ENCODE measurements around the gene STAG3. TPM values are rescaled to one million over a fixed set of nuclear protein-coding genes. Genes with fewer than 3 reads are reported as not detected.

The STAG3 gene
- total RNA-seq: 19.2 and 21.7 TPM in 2 replicates

DNA sequence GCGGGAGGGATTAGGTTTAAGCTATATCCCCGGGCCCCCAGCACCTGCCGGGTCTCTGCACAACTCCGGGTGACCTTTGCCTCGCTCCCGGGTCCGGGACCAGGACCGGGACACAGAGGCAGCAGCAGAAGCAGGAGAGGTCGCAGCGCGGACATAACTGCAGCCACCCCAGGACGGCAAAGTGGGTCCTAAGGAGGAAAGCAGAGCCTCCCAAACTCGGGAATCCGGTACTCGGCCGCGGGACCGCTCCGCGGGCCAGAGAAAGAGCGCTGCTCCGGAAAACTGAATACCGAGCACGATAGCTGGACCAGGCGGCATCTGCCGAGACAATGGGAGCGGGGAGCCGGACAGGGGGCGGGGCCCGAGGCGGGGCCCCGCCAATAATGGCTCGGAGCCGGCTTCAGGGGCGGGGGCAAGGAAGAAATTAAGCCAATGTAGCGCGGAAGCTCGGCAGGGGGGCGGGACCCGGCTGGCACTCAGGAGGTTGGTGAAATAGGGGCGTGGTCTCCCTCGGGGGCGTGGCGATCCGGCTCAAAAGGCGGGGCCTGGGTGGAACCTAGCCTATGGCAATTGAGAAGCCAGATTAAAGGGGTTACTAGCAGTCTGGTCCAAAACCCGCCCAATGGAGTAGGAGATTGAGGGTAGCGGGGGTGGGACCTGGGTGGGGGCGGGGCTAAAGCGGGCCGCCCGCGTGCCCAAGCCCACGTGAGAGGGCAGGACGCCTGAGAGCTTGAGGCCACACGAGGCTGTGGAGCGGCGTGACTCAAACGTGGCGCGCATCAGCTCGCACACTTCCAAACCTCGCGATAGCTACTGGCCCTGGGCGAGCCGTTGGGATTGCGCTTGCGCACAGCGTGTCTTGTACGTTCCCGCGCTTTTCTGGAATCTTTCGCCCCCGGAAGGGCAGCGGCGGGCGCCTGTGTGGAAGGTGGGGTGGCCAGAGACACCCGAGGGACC is at the start of gene STAG3, which contains the start of gene GPC2:
Gene STAG3, plus strand, starts transcription at position 874 of the 957 bp plus-strand sequence. CDS start 2,639 bp downstream, outside the sequence.
Gene GPC2, minus strand, starts transcription at position 337 of the 957 bp plus-strand sequence. Its CDS starts 182 bp downstream, at position 155.
- intact Hi-C loops (cut with micrococcal nuclease): loop anchor here (1.0 to 5.0 kb wide), 3 partner anchors 9 to 45 kb away; partner anchors contain the start of genes GAL3ST4 and LAMTOR4

- intact Hi-C loops (cut with micrococcal nuclease): loop anchor here (5.0 kb wide), 1 partner anchor 46 kb away; the partner anchor contains the start of gene ZNF3
These were observed 49.1 kb upstream of the STAG3 start for GRCh38 chr7:100128637-100128963.

DNA sequence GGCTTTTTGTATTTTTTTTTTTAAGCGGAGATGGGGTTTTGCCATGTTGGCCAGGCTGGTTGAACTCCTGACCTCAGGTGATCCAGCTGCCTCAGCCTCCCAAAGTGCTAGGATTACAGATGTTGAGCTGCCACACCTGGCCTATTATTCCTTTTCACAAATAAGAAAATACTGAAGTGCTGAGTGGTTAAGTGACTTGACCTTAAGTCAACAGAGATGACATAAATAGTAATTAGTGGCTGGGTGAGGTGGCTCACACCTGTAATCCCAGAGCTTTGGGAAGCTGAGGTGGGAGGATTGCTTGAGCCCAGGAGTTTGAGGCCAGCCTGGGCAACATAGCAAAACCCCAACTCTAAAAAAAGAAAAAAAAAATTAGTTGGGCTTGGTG is 47.5 kb upstream of the STAG3 start:
- intact Hi-C loops (cut with micrococcal nuclease): loop anchor here (1.0 to 5.0 kb wide), 2 partner anchors 136 to 142 kb away; no protein-coding TSS in a partner anchor

DNA sequence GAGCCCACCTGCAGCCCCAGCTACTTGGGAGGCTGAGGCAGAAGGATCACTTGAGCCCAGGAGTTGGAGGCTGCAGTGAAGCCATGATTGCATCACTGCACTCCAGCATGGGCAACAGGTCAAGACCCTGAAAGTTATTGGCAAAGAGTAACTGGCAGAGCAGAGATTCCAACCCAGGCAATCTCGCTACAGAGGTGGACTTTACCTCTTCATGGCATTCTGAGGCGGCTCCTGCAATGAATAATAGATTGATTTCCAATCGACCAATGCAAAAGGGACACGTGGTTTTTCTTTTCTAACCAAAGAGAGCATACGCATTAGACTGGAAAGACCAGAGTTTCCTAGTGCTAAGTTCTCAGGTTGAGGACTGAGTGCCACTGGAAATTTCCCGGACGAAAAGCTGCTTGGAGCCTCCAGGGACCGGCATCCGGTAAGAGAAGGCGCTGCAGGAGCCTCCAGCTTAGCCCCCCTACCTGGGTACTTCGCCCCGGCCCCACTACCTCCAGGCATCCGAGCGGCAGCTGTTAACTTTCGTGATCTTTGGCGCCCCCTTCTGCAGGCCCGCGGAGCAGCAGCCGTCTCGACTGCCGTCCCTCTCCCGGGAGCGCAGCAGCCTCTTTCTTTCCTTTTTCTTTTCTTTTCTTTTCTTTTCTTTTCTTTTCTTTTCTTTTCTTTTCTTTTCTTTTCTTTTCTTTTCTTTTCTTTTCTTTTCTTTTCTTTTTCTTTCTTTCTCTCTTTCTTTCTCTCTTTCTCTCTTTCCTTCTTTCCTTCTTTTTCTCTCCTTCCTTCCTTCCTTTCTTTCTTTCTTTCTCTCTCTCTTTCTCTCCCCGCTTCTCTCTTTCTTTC is 46.9 kb upstream of the STAG3 start:
- intact Hi-C loops (cut with micrococcal nuclease): loop anchor here (1.0 to 5.0 kb wide), 2 partner anchors 137 to 141 kb away; no protein-coding TSS in a partner anchor

GRCh38 chr7:100132126-100132525 is 45.6 kb upstream of the STAG3 start:
- intact Hi-C loops (cut with micrococcal nuclease): loop anchor here (1.0 to 5.0 kb wide), 3 partner anchors 89 to 275 kb away; no protein-coding TSS in a partner anchor

- intact Hi-C loops (cut with micrococcal nuclease): loop anchor here (1.0 to 5.0 kb wide), 3 partner anchors 89 to 275 kb away; no protein-coding TSS in a partner anchor
These were observed 45.0 kb upstream of the STAG3 start for GRCh38 chr7:100132697-100133151.

- intact Hi-C loops (cut with micrococcal nuclease): no loop called here
These were observed 39.6 kb upstream of the STAG3 start for GRCh38 chr7:100137851-100138760.

GRCh38 chr7:100141555-100141949 is 36.2 kb upstream of the STAG3 start:
- intact Hi-C loops (cut with micrococcal nuclease): no loop called here

DNA sequence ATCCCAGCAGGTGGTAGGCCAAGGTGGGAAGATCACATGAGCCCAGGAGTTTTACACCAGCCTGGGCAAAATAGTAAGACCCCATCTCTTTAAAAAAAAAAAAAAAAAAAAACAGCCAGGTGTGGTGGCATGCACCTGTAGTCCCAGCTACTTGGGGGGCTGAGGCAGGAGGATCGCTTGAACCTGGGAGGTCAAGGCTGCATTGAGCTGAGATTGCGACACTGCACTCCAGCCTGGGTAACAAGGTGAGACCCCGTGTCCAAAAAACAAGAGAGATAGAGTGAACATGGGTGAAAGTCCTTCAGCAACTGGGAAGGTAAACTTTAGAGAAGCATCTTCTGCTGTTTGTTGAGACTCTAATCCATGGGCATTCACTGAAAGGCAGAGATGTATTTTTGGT is 35.3 kb upstream of the STAG3 start:
- intact Hi-C loops (cut with micrococcal nuclease): no loop called here

DNA sequence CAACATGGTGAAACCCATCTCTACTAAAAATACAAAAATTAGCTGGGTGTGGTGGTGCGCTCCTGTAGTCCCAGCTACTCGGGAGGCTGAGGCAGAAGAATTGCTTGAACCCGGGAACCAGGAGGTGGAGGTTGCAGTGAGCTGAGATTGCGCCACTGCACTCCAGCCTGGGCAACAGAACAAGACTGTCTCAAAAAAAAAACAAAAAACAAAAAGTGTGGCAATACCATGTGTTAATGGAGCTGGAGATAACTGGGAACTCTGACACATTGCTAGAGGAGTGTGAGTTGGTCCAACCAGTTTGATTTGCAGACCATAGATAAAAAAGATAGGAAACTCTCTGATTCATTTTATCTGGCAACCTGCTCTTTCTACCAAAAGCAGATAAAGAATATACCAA is 31.4 kb upstream of the STAG3 start:
- intact Hi-C loops (cut with micrococcal nuclease): loop anchor here (5.0 kb wide), 1 partner anchor 126 kb away; no protein-coding TSS in a partner anchor

DNA sequence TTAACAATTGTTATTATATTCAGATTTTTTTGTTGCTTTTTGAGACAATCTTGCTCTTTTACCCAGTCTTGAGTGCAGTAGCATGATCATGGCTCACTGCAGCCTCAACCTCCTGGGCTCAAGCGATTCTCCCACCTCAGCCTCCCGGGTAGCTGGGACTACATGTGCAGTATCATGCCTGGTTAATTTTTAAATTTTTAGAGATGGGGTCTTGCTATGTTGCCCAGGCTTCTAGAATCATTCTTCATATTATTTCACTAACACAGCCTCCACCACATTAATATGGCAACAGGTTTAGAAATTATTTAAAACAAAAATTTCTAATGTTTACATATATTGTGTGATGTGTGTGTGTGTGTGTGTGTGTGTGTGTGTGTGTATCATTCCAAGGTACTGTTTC is 30.4 kb upstream of the STAG3 start:
- intact Hi-C loops (cut with micrococcal nuclease): loop anchor here (5.0 kb wide), 1 partner anchor 125 kb away; no protein-coding TSS in a partner anchor

DNA sequence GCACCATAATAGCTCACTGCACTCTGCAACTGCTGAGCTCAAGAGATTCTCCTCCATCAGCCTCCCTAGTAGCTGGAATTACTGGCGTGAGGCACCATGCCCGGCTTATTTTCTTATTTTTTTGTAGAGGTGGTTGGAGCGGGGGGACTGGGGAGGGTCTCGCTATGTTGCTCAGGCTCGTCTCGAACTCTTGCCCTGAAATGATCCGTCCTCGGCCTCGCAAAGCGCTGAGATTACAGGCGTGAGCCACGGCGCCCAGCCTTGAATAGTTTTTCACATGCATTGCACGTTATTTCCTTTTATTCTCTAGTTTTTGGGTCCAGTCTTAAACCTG is 29.5 kb upstream of the STAG3 start:
- intact Hi-C loops (cut with micrococcal nuclease): loop anchor here (1.0 to 5.0 kb wide), 7 partner anchors 10 to 281 kb away; partner anchors contain the start of genes AP4M1, GPC2, MCM7 and MEPCE

DNA sequence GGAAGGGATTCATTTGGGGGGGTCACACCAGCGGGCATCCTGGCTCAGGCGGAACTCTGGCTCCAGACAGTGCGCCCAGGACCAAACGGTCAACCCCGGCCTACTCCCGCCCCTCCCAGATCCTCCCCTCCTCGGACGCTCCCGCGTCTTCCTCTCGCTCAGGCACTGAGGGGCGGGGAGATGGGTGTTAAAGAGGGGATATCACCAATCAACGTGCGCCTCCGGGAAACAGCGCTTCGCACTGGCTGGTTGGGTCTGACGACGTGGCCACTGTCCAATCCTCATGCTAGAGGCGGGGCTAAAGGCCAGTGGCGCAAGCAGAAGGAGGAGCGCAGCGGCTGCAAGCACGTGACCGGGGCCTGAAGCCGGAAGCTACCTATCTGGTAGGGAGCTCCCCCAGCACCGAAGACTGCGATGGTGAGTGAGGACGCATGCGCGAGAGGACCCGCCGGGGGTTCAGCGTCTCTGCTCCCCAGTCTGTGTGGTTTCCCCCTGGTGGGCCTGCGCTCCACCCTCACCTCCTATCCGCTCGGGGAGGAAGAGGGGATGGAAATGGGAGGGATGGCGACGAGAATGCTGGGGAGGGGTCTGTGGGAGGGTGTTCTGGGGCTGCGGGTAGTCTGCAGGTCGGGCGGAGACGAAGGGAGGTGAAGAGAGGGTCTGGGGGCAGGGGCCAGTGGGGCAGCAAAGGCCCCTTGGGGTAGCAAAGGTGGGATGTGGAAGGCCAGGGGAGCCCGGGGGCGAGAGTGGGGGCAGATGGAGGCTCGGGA is 29.0 kb upstream of the STAG3 start, which contains the start of gene LAMTOR4:
Gene LAMTOR4, plus strand, starts transcription at position 360 of the 770 bp plus-strand sequence. Its CDS starts 55 bp downstream, at position 415.
- intact Hi-C loops (cut with micrococcal nuclease): loop anchor here (1.0 to 5.0 kb wide), 7 partner anchors 10 to 281 kb away; partner anchors contain the start of genes AP4M1, GPC2, MCM7 and MEPCE

DNA sequence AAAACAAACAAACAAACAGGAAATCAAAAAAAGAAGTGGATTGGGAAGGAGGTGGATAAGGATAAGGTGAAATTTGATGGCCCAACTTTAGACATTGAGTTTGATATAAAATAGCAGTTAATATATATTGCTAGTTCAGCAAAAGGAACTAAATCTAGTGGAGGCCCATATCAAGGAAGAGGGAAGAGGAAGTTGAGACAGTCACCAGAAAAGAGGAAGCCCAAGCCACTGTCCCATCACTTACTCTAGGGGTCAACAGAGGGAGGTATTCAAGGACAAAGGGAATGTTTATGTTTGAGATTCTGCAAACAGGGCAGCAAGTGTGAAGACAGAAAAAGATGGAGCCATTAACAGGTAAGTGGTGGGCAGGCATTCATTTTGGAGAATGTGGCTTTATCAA is 25.3 kb upstream of the STAG3 start:
- intact Hi-C loops (cut with micrococcal nuclease): no loop called here

GRCh38 chr7:100152937-100153666 is 24.6 kb upstream of the STAG3 start:
- intact Hi-C loops (cut with micrococcal nuclease): no loop called here

- intact Hi-C loops (cut with micrococcal nuclease): no loop called here
These were observed 23.8 kb upstream of the STAG3 start for GRCh38 chr7:100153708-100154535.

All from T-helper 2 cell treated with Interferon-gamma antibody and Interleukin-4, amounts not matched to agents 100 ng/mL and 5 ng/mL, for 36 hours (primary cell).